Measurements from ENCODE around the gene C11orf54.
"Not testable (repeated sequence)": the region's sequence is repeated elsewhere in the genome, so short reads cannot be mapped to it uniquely, and the experiment has no call there.

Gene C11orf54

DNA sequence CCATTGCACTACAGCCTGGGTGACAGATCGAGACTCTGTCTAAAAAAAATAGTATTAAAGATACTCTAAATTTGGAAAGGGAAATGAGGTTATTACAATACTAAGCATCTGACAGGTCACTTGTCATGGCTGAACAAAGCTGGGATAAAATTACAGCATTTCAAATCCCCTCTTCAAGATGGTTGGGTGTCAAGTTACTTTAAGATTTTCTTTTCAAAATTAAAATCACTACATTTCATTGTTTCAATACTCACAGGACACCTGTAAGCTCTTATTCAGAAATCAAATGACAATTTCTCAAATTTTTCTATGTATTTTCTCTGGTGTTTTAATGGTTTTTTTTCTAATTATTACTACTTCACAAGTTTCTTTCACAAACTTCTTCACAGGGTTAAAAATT, 5.8 kb upstream of the C11orf54 start:
- DNase-seq, result no peak

DNA sequence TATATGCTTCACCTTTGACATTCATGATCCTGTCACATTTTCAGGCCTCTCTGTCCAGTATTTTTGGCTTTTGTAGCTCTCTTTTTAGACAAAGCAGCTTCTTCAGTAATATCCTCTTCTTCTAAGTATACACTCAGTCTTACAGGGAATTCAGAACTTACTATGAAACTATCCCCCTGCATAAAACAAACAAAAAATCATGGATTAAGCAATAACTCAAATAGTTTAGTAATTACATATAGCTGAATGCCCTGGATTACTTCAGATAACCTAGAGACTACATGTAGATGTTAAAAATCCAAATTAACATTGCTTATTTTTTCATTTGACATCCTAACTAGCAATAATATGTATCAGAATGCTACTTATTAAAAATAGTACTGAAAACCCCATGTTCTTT, 5.3 kb upstream of the C11orf54 start:
- DNase-seq, result no peak

DNA sequence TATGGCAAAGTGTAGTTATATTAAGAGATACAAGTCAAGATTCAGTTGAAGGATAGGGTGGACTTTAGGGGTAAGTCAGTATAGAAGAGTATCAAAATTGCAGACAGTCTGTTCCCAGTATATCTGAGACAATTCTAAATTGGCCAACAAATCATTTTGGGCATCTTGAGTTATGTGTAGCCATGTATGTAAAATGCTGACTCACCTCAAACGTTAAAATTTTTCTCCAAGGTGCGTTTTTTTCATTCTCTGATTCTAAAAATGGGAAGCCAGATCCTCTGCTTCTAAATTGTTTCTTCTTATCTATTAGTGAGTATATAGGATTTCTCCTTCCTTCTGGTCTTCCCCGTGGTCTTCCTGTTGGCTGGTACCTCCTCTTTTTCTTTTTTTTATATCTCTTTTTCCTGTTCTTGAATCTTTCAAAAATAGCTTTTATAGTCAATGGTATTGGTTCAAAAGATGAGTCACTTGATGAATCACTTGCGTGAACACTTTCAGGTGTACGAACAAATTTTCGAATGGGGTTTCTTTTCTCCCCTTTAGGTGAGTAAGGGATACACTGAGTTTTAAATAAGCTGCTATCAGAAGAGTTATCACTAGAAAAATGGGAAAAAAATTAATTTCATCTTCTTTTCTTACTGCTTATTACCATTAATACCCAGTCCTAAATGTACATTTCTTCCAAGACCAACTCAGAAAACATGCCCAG, 3.4 kb upstream of the C11orf54 start:
- DNase-seq, result no peak

DNA sequence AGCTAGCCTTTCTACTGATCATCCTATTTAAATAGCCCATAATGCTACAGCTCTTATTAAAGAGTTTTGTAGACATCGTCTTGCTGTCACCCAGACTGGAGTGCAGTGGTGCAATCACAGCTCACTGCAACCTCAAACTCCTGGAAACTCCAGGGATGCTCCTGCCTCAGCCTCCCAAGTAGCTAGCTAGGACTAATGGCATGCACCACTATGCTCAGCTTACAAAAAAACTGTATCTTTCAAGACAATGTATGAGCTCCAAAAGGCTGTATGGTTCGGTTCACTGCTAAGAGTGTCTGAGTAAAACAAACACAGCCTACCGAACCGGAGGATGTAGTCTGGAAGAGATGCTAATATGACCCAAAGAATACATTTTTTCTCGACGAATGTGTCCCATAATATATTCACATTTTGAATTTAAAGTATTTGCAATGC, 2.8 kb upstream of the C11orf54 start:
- no peak for DNase-seq

DNA sequence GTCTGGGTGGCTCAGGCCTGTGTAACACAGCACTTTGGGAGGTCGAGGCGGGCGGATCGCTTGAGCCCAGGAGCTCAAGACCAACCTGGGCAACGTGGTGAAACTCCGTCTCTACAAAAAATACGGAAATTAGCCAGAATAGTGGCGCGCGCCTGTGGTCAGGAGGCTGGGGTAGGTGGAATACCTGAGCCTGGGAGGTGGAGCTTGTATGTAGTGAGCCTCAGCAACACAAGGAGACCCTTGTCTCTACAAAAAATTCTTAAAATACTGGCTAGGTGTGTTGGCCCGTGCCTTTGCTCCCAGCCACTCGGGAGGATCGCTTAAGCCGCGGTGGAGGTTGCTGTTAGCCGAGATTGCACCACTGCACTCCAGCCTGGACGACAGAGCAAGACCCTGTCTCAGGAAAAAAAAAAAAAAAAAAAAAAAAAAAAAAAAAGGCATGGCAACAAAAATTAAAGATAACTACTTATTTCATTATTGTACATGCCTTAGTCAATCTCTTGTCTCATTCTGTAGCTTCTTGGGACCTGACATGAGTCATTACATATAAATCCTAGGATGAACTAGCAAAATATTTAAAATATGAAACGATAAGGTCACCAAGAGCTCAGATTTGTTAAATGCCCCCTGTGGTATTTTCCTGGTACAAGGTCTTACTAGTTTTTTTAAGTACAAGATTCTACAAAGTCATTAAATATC, 1.3 kb upstream of the C11orf54 start:
- DNase-seq, result peak; percentile 93

DNA sequence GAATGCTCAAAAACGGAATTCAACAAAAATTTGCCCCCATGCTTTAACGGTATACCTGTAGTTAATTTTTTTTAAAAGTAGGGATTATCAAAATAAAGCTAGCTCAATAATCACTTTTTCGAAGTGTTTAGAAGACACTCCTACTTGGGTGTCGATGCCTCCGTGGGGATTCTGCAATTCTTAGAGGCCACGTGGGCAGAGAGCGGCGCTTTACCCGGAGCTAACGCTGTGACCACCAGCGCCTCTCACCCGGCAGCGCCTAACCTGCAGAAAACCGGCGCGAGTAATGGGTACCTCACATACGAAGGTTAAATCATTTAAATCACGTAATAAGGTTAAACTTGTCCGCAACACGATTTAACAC, 760 bp upstream of the C11orf54 start:
- DNase-seq, result peak; percentile 63

DNA sequence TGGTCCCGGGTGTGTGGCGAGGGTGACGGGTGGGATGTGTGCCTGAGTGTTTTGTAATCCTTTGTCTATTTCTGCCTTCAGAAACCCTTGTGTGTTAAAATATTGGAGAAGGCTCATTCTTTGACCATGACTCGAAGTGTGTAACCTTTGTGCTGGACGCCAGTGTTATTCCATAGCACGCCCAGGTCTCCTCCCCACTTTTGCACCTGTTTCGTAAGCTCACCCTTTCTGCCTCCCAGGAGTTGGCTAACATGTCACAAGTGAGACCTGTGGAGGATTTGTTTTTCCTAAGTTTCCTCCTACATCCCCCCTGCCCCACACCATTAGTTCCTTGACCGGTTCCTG, 382 bp downstream of the C11orf54 start:
- peak; percentile 64 for DNase-seq

DNA sequence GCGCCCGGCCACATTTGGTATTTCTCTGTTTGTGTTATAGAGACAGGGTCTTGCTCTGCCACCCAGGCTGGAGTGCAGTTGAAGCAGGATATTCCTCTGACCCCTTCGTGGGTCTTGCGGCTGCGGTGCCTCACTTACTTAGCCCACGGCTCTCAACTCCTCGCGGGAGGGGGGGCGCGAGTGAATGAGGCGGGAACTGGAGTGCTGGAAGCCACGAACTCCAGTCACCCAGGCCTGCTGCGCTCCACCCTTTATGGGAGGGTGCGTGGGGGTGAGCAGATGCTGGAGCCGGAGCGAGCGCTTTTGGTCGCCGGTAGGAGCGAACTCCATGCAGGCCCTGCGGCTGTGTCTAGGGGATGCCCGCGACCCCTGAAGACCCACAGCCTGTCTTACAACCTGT, 1.8 kb downstream of the C11orf54 start:
- no peak for DNase-seq

DNA sequence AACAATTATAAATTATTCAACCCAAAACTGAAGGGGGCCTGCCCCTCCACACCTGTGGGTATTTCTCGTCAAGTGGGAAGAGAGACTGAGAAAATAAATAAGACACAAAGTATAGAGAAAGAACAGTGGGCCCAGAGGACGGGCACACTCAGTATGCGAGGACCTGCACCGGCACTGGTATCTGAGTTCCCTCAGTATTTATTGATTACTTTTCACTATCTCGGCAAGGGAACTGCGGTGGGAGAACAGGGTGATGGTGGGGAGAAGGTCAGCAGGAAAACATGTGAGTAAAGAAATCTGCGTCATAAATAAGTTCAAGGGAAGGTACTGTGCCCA, 3.2 kb downstream of the C11orf54 start:
- no peak for DNase-seq

DNA sequence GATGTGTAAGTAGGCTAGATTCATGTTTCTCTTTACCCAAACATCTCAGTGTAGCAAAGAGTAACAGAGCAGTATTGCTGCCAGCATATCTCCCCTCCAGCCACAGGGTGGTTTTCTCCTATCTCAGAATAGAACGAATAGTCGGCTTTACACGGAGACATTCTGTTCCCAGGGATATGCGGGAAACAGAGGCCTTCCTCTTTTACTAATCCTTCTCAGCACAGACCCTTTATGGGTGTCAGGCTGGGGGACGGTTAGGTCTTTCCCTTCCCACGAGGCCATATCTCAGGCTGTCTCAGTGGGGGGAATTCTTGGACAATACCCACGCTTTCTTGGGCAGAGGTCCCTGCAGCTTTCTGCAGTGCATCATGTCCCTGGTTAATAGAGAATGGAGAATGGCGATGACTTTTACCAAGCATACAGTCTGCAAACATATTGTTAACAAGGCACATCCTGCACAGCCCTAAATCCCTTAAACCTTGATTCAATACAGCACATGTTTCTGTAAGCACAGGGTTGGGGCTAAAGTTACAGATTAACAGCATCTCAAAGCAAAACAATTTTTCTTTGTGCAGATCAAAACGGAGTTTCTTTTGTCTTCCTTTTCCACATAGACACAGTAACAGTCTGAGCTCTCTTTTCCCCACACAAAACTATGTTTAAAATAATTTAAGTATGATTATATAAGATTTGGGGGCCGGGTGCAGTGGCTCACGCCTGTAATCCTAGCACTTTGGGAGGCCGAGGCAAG, 3.7 kb downstream of the C11orf54 start:
- DNase-seq, result peak; percentile 55

DNA sequence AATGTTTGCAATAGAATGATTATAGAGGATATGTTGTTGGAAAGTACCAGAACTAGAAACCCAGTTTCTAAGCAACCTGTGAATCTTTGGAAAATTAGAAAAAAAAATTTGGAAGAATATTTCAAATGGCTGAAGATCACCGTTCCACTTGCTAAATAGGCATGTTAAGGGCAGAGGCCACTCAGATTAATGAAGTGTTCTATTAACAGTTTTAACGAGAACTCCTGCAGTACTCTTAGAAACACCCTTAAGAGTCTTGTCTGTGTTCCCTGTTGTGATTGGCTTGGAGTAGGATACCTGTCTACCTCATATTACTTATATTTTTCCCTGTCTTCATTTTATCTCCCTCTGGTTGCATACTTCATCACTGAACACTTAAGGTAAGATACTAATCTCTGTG, 4.6 kb downstream of the C11orf54 start:
- no peak for DNase-seq

DNA sequence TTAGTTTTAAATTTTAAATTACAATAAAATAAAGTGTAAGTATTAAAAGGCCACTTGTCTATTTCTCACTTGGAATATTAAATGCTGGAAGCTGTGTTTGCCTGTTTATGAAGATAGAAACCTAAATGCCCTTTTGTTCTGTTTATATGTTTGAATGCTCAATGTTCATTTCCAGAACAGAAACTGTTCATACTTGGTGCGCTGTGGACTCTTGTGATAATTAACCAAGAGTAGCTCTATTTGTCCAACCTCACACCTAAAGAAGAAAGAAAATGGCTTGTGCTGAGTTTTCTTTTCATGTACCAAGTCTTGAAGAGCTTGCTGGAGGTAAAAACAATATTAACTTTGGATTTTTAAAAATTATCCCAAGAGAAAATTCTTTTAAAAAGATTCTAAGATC, 5.7 kb downstream of the C11orf54 start:
- DNase-seq, result no peak

DNA sequence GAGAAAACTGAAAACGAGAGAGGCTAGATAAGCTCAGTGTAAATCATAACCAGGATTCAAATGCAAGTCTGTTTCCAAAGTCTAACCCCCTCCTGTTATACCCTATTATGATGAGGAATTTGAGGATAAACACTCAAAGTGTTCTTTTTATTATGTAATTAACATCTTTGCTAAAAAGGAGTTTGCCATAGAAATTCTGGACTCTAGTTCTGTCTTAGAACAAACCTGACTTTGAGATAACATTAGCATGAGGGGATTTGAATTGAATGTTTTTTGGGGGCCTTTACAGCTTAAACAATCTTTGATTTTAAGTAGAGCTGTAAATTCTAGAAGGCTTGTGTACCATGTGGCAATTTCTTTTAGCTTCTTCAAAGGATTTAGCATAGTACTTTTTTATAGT, 9.5 kb downstream of the C11orf54 start:
- DNase-seq, result no peak

DNA sequence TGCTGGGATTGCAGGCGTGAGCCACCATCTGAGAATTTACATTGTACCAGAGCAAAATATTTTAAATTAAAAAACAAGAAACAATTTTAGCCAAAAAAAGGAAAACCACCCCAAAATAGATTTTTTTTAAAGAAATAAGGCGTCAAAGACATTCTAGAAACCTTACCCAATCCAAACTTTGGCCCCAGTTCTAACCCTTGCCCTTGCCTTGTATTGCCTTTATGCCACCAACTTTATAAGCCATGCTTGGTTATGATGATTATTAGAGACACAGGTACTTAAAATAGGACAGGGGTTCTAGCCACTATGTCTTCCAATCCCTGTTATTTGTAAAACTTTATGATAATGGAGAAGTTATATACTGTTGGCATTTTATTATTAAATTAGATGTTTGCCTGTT, 11.8 kb downstream of the C11orf54 start:
- DNase-seq, result no peak

DNA sequence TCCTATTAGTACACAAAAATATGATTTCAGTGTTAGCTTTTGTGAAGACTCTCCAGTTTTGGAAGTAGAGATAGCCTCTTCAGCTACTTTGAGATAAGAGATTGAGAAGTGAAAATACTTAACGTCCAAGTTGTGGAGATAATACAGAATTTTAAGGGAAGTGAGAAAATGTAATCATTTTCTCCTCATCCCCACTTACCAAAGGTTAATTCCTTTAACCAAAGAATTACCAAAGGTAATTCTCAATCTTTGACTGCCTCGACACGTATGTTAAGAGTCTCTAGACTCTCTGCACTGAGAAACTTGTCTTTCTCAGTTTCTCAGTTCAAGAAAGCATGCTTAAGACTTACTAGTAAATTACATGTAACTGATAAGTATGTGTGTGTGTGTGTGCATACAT, 15.3 kb downstream of the C11orf54 start:
- no peak for DNase-seq

DNA sequence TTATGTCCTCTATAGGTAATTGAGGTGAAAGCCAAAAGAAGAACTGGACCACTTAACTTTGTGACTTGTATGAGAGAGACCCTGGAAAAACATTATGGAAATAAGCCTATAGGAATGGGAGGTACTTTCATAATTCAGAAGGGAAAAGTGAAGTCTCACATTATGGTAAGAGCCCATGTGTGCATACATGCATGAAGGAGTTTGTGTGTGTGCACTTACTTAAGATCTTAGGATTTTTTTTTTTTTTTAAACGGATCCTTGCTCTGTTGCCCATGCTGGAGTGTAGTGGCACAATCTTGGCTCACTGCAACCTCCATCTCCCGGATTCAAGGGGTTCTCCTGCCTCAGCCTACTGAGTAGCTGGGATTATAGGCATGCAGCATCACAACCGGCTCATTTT, 15.8 kb downstream of the C11orf54 start:
- no peak for DNase-seq

DNA sequence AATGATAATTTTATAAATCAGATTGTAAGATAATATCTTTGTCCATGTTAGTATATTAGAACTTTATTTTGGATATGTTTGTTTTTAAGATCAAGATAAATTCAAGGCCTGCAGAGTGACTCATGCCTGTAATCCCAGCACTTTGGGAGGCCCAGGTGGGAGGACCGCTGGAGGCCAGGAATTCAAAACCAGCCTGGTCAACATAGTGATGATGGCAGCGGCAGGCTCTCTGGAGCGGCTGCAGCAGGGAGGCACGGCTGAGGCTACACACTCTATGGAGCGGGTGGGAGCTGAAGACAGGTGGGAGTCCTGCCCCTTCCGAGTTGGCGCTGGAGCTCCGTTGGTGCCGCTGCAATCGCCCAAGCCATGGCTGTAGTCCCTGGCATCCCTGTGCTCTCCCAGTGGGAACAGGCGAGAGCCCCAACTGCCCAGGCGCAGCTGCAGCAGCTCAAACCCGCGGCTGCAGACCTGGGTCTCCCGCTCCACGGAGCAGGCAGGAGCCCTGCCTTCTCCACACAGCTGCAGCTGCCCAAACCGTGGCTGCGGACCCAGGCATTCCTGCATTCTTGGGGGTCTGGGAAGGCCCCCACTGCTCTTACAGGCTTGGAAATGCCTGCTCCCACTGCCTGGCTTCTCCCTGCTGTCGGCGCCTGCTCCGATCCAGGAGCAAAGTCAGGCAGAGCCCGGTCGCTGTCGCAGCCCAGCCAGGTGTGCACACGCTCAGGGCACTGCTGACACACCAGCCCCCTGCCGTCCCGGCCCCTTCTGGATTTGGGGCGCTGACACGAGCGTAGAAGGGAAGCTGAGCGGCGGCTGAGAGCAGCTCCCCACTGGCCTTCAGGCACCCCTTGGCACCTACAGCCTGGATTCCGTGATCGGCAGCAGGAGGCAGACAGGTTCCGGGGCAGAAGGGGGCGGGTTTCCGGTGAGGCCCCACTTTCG, 16.7 kb downstream of the C11orf54 start:
- DNase-seq, result no peak

DNA sequence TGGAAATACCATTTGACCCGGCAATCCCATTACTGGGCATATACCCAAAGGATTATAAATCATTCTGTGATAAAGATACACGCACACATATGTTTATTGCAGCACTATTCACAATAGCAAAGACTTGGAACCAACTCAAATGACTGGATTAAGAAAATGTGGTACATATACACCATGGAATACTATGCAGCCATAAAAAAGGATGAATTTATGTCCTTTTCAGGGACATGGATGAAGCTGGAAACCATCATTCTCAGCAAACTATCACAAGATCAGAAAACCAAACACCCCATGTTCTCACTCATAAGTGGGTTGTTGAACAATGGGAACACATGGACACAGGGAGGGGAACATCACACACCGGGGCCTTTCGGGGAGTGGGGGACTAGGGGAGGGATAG, 17.7 kb downstream of the C11orf54 start:
- DNase-seq, result not testable (repeated sequence)

DNA sequence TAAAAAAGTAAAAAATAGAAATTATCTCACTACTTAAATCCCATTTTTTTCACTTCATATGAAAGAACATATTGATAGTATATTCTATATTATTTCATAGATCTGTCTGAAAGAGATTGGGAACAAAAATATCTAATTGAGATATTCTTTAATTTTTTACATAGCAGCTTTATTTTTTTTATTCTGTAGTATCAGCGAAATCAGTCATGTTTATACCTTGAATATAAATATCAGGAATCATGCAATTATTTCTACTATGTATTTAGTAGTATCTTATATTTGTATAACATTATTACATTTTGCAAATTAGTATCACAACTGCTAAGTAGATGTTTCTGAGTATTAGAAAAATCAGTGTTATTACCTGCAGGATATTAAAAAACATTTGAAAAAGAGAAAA, 20.4 kb downstream of the C11orf54 start:
- DNase-seq, result no peak

DNA sequence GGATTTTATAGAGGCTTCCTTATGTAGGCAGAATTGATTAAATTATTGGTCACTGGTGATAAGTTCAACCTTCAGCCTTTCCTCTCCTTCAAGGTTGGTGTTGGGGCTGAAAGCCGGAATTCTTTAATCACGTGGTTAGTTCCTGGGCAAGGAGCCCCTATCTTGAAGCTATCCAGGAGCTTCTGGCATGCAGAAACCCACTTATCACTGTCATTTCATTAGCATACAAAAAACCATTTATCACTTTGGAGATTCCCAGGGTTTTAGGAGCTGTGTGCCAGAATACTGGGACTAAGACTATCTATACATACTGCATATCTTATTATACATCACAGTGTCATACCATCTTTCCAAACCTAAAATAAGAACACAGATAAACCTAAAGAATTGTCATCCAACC, 24.1 kb downstream of the C11orf54 start:
- DNase-seq, result no peak

DNA sequence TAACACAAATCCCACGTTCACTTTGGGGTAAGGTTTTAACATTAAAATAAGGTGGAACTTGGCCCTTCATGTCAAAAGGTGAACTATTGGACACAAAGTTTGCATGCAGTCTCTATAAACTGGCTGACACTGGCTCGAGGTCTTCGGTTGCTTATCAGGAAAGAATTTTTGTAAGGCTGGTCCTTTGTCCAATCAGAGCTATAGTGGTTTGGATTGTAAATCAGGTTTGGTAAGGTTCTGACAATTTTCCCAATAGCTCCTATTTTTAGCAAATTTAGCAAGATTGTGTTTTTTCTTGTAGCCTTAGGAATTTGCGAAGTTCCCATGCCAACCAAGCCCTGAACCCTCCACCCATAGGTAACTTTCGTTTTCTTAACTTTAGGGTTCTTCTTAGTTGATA, 25.0 kb downstream of the C11orf54 start:
- no peak for DNase-seq

DNA sequence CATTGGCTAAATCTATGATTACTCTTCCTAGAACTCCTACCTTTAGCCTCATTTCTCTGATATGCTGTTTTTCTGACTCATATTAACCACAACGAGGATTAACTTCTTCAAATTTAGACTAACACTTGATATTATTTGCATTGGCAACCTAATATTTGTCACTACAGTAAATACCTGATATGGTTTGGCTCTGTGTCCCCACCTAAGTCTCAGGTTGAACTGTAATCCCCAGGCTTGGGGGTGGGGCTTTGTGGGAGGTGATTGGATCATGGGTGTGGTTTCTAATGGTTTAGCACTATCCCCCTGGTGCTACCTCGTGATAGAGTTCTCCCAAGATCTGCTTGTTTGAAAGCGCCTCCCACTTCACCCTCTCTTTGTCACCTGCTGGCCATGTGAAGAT, 25.5 kb downstream of the C11orf54 start:
- DNase-seq, result no peak

DNA sequence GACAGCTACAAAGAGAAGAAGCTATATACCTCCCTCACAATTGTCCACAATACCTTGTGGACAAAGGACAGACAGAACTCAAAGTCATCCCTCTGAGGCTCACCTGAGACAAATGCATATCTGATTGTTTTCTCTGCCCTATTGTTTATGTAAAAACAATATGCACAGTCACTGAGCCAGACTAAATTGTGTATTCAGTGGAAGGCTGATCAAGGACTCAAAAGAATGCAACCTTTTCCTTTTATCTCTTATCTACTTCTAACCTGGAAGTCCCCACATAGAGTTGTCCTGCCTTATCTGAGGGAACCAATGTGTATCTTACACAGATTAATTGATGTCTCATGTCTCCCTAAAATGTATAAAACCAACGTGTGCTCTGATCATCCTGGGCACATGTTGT, 28.7 kb downstream of the C11orf54 start:
- no peak for DNase-seq

Measured in islet precursor cell (in vitro differentiated cells).